Neutrophil (primary cell): ENCODE measurements around the gene GPR84.

Source experiments
- H3K27ac ChIP-seq: fragments of 200-600 bp; sonication (generic); 2 replicates; pipeline ENCODE4 v1.5.1; 2016; ENCODE audit warnings: mild to moderate bottlenecking, moderate library complexity
- H3K27me3 ChIP-seq: fragments of 200-600 bp; sonication (generic); 2 replicates; pipeline ENCODE4 v1.6.0; 2016; ENCODE audit warnings: mild to moderate bottlenecking
- H3K36me3 ChIP-seq: fragments of 200-600 bp; sonication (generic); 2 replicates; pipeline ENCODE4 v1.5.1; 2017
- H3K4me1 ChIP-seq, 2 experiments: fragments of 200-600 bp in 1 of 2; sonication (generic) in 1 of 2; 1 replicate in 1 of 2; 2 replicates in 1 of 2; pipeline versions ENCODE4 v1.5.1 to v1.6.1; 2013 to 2016; ENCODE audit warnings: low read depth in 1 of 2, low read length in 1 of 2, mild to moderate bottlenecking in 1 of 2, moderate library complexity in 1 of 2; ENCODE audit not compliant: control insufficient read depth in 1 of 2, insufficient read depth in 1 of 2
- H3K4me3 ChIP-seq, 2 experiments: fragments of 200-600 bp in 1 of 2; sonication (generic) in 1 of 2; 1 replicate in 1 of 2; 2 replicates in 1 of 2; pipeline ENCODE4 v1.5.1; 2013 to 2016; ENCODE audit warnings: low read depth in 1 of 2, low read length in 1 of 2, mild to moderate bottlenecking in 1 of 2, moderate library complexity in 1 of 2
- H3K9me3 ChIP-seq: fragments of 200-600 bp; sonication (generic); 2 replicates; pipeline ENCODE4 v1.5.1; 2016
- TF ChIP-seq, protein P1 (sequence below): fragments of 200-600 bp; sonication (generic); IDR thresholded peaks from 2 replicates; pipeline ENCODE4 v1.5.1; 2016; ENCODE audit warnings: antibody characterized with exemption

The GPR84 gene

DNA sequence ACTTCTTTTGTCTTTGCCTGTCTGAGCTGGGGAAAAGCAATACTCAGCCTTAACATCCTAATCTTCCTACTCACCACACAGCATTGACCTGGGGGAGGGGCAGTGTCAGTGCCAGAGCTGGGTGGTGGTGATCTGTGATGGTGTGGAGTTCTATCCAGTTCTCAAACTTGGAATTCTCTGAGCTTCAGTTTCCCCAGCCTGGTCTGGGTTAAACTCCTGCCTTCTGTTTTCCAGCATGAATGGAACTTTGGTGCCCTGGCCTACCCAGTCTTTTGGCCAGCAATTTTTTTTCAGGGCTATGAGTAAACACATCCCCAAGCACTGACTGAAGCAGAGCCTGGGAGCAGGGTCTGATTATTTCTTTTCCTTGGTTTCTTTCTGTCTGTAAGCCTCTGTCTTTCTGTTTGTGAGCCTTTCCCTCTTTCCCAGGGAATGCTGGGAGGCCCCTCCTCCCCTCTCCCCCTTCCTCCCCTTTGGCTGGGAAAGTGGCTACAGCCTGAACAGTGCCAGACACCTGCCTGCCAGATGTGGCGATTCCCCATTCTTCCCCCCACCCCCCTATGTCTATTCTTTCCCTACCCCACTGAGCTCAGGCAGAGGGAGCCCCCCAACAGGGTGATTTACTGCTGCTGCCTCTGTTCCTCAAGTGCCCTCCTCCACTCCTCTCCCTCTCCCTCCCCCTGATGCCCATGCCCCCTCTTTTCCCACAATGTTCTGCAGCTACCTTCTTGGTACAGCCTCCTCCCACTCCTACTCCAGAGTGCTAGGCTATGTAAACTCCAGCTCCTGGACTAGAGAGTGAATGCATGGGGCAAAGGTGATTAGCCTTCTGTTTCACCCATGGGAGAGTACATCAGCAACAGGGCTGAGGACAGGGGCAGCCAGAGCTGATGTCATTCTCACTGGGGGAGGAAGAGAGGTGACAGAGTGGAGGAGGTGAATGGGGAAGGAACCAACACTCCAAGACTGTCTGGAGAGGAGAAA, 11.1 kb downstream of the GPR84 start:
- peaks cover 3% of the 10 kb centered on the region in 2 experiments for H3K4me1 ChIP-seq
- no peak overlapping the region for H3K4me3 ChIP-seq
- no peaks in the 10 kb centered on the region for H3K9me3 ChIP-seq
- peaks cover 28% of the 10 kb centered on the region for H3K27me3 ChIP-seq
- TF ChIP-seq, protein P1, sequence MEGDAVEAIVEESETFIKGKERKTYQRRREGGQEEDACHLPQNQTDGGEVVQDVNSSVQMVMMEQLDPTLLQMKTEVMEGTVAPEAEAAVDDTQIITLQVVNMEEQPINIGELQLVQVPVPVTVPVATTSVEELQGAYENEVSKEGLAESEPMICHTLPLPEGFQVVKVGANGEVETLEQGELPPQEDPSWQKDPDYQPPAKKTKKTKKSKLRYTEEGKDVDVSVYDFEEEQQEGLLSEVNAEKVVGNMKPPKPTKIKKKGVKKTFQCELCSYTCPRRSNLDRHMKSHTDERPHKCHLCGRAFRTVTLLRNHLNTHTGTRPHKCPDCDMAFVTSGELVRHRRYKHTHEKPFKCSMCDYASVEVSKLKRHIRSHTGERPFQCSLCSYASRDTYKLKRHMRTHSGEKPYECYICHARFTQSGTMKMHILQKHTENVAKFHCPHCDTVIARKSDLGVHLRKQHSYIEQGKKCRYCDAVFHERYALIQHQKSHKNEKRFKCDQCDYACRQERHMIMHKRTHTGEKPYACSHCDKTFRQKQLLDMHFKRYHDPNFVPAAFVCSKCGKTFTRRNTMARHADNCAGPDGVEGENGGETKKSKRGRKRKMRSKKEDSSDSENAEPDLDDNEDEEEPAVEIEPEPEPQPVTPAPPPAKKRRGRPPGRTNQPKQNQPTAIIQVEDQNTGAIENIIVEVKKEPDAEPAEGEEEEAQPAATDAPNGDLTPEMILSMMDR: no peak
- peaks cover 60% of the 10 kb centered on the region for H3K36me3 ChIP-seq
- H3K27ac ChIP-seq: no peak overlapping the region

DNA sequence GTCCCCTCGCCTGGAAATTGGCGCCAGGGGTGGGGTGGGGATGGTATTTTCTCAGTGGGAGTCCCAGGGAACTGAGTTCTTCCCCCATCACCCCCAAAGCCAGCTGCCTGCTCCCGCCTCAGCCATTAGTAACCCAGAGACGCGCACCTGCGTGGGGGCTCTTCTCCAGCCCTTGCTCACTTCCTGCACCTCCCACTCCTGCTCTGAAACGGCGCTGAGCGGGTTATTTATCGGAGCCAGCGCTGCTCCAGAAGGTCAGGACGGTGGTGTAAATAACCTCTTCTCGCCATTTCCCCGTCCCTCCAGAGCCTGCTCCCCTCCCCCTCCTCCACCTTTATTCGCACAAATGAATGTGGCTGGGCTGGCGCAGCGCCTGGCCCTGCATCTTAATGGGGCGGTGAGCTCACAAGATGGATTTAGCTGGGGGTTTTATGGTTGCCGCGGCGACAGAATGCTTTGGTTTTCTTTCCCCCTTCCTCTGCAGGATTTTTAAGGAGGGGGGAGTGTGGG, 12.2 kb downstream of the GPR84 start:
- H3K9me3 ChIP-seq: no peaks in the 10 kb centered on the region
- TF ChIP-seq, protein P1: no peak
- H3K27ac ChIP-seq: no peak overlapping the region
- H3K4me3 ChIP-seq: no peak overlapping the region
- H3K27me3 ChIP-seq: peaks cover 17% of the 10 kb centered on the region
- no peaks in the 10 kb centered on the region for H3K4me1 ChIP-seq
- peaks cover 71% of the 10 kb centered on the region for H3K36me3 ChIP-seq

GRCh38 chr12:54351341-54351740, 12.9 kb downstream of the GPR84 start:
- Histone ChIP-seq H3K4me1 (no peaks in the 10 kb centered on the region), H3K36me3 (peaks cover 71% of the 10 kb centered on the region), H3K27me3 (peaks cover 15% of the 10 kb centered on the region), H3K4me3 (no peak overlapping the region), H3K9me3 (no peaks in the 10 kb centered on the region), H3K27ac (no peak overlapping the region)
- TF ChIP-seq, protein P1: no peak

- Histone ChIP-seq H3K4me1 (no peaks in the 10 kb centered on the region), H3K27me3 (peaks cover 15% of the 10 kb centered on the region), H3K9me3 (no peaks in the 10 kb centered on the region), H3K36me3 (peaks cover 73% of the 10 kb centered on the region), H3K27ac (no peak overlapping the region), H3K4me3 (no peak overlapping the region)
- TF ChIP-seq, protein P1: no peak
Observed at GRCh38 chr12:54350743-54351142, 13.5 kb downstream of the GPR84 start.

GRCh38 chr12:54349679-54350078, 14.6 kb downstream of the GPR84 start:
- Histone ChIP-seq H3K27me3 (peaks cover 15% of the 10 kb centered on the region), H3K4me1 (no peaks in the 10 kb centered on the region), H3K9me3 (no peaks in the 10 kb centered on the region), H3K4me3 (no peak overlapping the region), H3K27ac (no peak overlapping the region), H3K36me3 (peaks cover 77% of the 10 kb centered on the region)
- TF ChIP-seq, protein P1: no peak
